Adrenal gland (tissue), 12 donors: ENCODE measurements around the gene SPATA16. TPM values are rescaled to one million over a fixed set of nuclear protein-coding genes. Genes with fewer than 3 reads are reported as not detected.
"Not testable (repeated sequence)": the region's sequence is repeated elsewhere in the genome, so short reads cannot be mapped to it uniquely, and the experiment has no call there.

Experiments
- DNase-seq, 7 donors: peaks; one replicate each; pipeline ENCODE4 v3.0.0-alpha.2; 2019 to 2020
- H3K27ac ChIP-seq, 5 donors: fragments of 200-600 bp; sonication (generic) in 4 of 5; 1 replicate in 3 of 5; 2 replicates in 2 of 5; pipeline versions ENCODE4 v1.5.1 to v1.8.0; 2016 to 2020; ENCODE audit warnings: mild to moderate bottlenecking in 1 of 5
- H3K27me3 ChIP-seq: fragments of 200-600 bp; 2 replicates; pipeline ENCODE4 v1.8.0; 2021
- H3K36me3 ChIP-seq, 2 donors: fragments of 200-600 bp; replicated peaks in 1 of 2; 1 replicate in 1 of 2; 2 replicates in 1 of 2; pipeline versions ENCODE4 v1.5.1 to v1.8.0; 2018 to 2022
- H3K4me1 ChIP-seq, 2 donors: fragments of 200-600 bp; replicated peaks in 1 of 2; 1 replicate in 1 of 2; 2 replicates in 1 of 2; pipeline versions ENCODE4 v1.5.1 to v1.8.0; 2018 to 2021
- H3K4me3 ChIP-seq, 4 donors: fragments of 200-600 bp; sonication (generic) in 3 of 4; one replicate each; pipeline ENCODE4 v1.5.1; 2016 to 2018
- H3K9me3 ChIP-seq, 3 donors: fragments of 200-600 bp; sonication (generic) in 1 of 3; replicated peaks in 1 of 3; 1 replicate in 2 of 3; 2 replicates in 1 of 3; pipeline versions ENCODE4 v1.5.1 to v1.8.0; 2016 to 2021
- POLR2A ChIP-seq, 2 donors: fragments of 450-650 bp; IDR thresholded peaks; one replicate each; pipeline ENCODE4 v1.6.1; 2017; ENCODE audit warnings: antibody characterized with exemption in 2 of 2, mild to moderate bottlenecking in 2 of 2, moderate library complexity in 1 of 2
- WGBS, 4 donors: extraction: QIAGEN DNeasy Blood & Tissue Kit in 2 of 4; methylation state at CpG; one replicate each; pipeline versions ENCODE4 v1.1.5 to v1.1.7; 2013 to 2017; 5-methylcytosine and 5-hydroxymethylcytosine counted together
- intact Hi-C, 2 donors: fragments of 100-400 bp; cut with DNase I; formaldehyde crosslinking; loops; one replicate each; pipeline versions ENCODE4 v1.14.1 to v1.15.0; 2022 to 2023
- polyA plus RNA-seq, 3 donors: library from polyadenylated mRNA; stranded (reverse); fragments of 200-250 nt in 2 of 3; fragments of 350-450 nt in 1 of 3; fragmentation: Illumina TruSeq in 1 of 3; extraction: RNeasy Lipid Tissue Mini Kit (QIAGEN cat#74804) in 1 of 3; gene quantifications; one replicate each; pipeline ENCODE4 v1.2.3, GENCODE V29; 2013 to 2014
- total RNA-seq, 9 donors: library from RNA; depleted of rRNA in 4 of 9; stranded (reverse); fragments of >200 nt in 4 of 9; fragments of 120-200 nt in 1 of 9; fragmentation: NEBNext Ultra II Directional in 1 of 9; extraction: Animal tissue kit (Norgen Biotek cat#: 25700) in 1 of 9; gene quantifications; one replicate each; pipeline versions ENCODE4 v1.1.0 to v1.2.4, GENCODE V29; 2013 to 2023
- TF ChIP-seq, protein P1 (sequence below), 6 experiments: fragments of 450-650 bp in 4 of 6; fragments of 200-600 bp in 2 of 6; sonication (generic) in 1 of 6; IDR thresholded peaks; 1 replicate in 5 of 6; 2 replicates in 1 of 6; pipeline versions ENCODE4 v1.5.1 to v1.8.0; 2016 to 2021; ENCODE audit warnings: antibody characterized with exemption in 6 of 6, mild to moderate bottlenecking in 2 of 6, moderate library complexity in 1 of 6
- donor health status: healthy with polysubstance abuse.
- donor health status: Bipolar disorder and iron deficiency.
- donor health status: DM: yes; HTN: yes; CAD: no.
- donor health status: DM: no; HTN: no; CAD: no.
- donor health status: DM: no; HTN: no; CAD: no.
- donor health status: DM: yes; HTN: yes; CAD: no.

The SPATA16 gene
- total and polyA plus RNA-seq, 12 donors: not detected

DNA sequence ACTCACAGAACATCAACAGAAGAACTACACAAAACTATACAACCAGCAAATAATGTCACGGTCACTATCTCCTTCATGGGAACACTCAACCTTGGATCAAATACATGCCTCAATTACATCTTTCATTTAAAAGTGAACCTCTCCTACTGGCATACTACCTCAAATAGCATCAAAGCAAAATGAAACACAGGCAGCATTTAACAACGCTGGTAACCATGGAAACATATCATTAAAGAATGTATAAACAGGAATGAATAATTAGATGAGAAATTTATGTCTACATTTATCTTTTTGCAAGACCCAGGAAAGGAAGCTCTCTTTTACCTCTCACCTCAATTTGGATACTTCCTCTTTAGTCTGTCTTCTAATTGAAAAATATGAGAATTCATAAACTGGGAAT lies 172.4 kb downstream of the SPATA16 start:
- intact Hi-C loops: no loop called here
- H3K4me1 ChIP-seq: peaks cover 0 to 12% of the 10 kb centered on the region in 2 donors

DNA sequence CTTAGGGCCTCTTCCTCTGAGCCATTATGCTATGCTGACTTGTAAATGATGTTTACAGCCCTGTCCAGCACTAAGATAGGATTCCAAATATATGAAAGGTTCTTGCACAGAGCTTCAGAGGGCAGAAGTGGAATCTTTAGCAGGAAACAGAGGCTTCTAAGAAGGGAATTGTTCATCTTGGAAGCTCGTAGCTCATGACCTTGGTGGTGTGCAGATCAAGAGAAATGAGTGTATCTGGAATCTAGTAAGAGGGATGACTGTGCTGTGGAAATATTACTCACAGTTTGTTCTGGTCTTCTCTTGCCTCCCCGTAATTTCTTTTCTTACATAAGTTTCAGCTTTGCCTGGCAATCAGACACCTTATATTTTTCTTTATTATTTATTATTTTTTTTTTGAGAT lies 175.8 kb downstream of the SPATA16 start:
- Histone ChIP-seq H3K9me3 (no peaks in the 10 kb centered on the region), H3K27ac (peak overlapping the region in 3 of 5 donors; percentile 51 to 69 (median 58)), H3K36me3 (no peaks in the 10 kb centered on the region), H3K4me1 (peaks cover 0 to 12% of the 10 kb centered on the region in 2 donors), H3K27me3 (no peaks in the 10 kb centered on the region), H3K4me3 (no peak overlapping the region)
- intact Hi-C loops: no loop called here
- DNase-seq: peak in 5 of 7 donors; percentile 22 to 59 (median 40)
- WGBS, 4 donors: 36 to 54% (median 38%) methylated on average over 2 of the region's 2 CpGs
- no peak for TF ChIP-seq POLR2A (IDR thresholded peaks at IDR 0.05)
- TF ChIP-seq, protein P1, sequence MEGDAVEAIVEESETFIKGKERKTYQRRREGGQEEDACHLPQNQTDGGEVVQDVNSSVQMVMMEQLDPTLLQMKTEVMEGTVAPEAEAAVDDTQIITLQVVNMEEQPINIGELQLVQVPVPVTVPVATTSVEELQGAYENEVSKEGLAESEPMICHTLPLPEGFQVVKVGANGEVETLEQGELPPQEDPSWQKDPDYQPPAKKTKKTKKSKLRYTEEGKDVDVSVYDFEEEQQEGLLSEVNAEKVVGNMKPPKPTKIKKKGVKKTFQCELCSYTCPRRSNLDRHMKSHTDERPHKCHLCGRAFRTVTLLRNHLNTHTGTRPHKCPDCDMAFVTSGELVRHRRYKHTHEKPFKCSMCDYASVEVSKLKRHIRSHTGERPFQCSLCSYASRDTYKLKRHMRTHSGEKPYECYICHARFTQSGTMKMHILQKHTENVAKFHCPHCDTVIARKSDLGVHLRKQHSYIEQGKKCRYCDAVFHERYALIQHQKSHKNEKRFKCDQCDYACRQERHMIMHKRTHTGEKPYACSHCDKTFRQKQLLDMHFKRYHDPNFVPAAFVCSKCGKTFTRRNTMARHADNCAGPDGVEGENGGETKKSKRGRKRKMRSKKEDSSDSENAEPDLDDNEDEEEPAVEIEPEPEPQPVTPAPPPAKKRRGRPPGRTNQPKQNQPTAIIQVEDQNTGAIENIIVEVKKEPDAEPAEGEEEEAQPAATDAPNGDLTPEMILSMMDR (IDR thresholded peaks at IDR 0.05): no peak

More for the DNA sequence above, 172.4 kb downstream of the SPATA16 start:
- DNase-seq: no peak
- no peak overlapping the region for H3K27ac ChIP-seq
- no peak for TF ChIP-seq POLR2A (IDR thresholded peaks at IDR 0.05)
- TF ChIP-seq, protein P1 (IDR thresholded peaks at IDR 0.05): no peak
- no peaks in the 10 kb centered on the region for H3K9me3 ChIP-seq
- no peaks in the 10 kb centered on the region for H3K36me3 ChIP-seq
- WGBS, 4 donors: 63 to 70% (median 63%) methylated on average over 2 of the region's 2 CpGs
- no peaks in the 10 kb centered on the region for H3K27me3 ChIP-seq
- H3K4me3 ChIP-seq: no peak overlapping the region

- H3K4me3 ChIP-seq, H3K27me3 ChIP-seq, H3K4me1 ChIP-seq, H3K9me3 ChIP-seq, DNase-seq, H3K27ac ChIP-seq, H3K36me3 ChIP-seq, intact Hi-C loops: not testable (repeated sequence)
- WGBS, 4 donors: 79 to 89% (median 83%) methylated on average over 3 of the region's 3 CpGs
Observed at GRCh38 chr3:172960626-172961182, 180.3 kb downstream of the SPATA16 start.

GRCh38 chr3:172958565-172958964 lies 182.5 kb downstream of the SPATA16 start:
- TF ChIP-seq POLR2A (IDR thresholded peaks at IDR 0.05): no peak
- TF ChIP-seq, protein P1 (IDR thresholded peaks at IDR 0.05): no peak
- Histone ChIP-seq H3K27ac (no peak overlapping the region), H3K27me3 (no peaks in the 10 kb centered on the region), H3K36me3 (no peaks in the 10 kb centered on the region), H3K4me1 (no peaks in the 10 kb centered on the region), H3K9me3 (no peaks in the 10 kb centered on the region), H3K4me3 (no peak overlapping the region)
- intact Hi-C loops: no loop called here
- DNase-seq: no peak
- WGBS, 4 donors: 89 to 93% (median 92%) methylated on average over 2 of the region's 2 CpGs

DNA sequence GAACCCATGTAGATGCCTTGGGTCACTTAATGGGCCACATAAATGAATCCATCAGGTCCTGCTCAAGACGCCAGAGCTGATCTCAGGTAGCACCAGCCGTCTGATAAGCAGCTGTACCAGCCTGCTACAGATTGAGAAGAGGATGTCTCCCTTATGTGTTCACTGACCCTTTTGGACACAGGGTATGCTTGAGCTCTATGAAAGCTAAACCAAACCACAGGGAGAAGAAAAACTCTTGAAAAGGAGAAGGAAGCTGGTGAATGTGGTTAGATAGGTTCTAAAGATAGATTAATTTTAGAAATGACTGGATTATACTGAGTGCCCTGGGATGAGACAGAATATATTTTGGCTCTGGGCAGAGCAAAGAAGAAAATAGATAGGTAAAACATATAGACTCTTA lies 187.5 kb downstream of the SPATA16 start:
- H3K4me3 ChIP-seq: no peak overlapping the region
- H3K9me3 ChIP-seq: no peaks in the 10 kb centered on the region
- no peaks in the 10 kb centered on the region for H3K36me3 ChIP-seq
- WGBS, 4 donors: 61 to 76% (median 68%) methylated on average over 2 of the region's 2 CpGs
- H3K27ac ChIP-seq: no peak overlapping the region
- no peak for DNase-seq
- H3K27me3 ChIP-seq: no peaks in the 10 kb centered on the region
- H3K4me1 ChIP-seq: no peaks in the 10 kb centered on the region
- TF ChIP-seq, protein P1 (IDR thresholded peaks at IDR 0.05): no peak
- TF ChIP-seq POLR2A (IDR thresholded peaks at IDR 0.05): no peak
- intact Hi-C loops: no loop called here
